HG03108 (cell line): ENCODE results near the gene ACO2.
"Not testable (repeated sequence)": the region's sequence is repeated elsewhere in the genome, so short reads cannot be mapped to it uniquely, and the experiment has no call there.

Source experiments
- ATAC-seq: cut with Tn5 transposase; IDR thresholded peaks from one replicate; pipeline ENCODE4 v1.9.1; 2021; ENCODE audit warnings: moderate library complexity; ENCODE audit not compliant: unreplicated experiment

ACO2 gene

DNA sequence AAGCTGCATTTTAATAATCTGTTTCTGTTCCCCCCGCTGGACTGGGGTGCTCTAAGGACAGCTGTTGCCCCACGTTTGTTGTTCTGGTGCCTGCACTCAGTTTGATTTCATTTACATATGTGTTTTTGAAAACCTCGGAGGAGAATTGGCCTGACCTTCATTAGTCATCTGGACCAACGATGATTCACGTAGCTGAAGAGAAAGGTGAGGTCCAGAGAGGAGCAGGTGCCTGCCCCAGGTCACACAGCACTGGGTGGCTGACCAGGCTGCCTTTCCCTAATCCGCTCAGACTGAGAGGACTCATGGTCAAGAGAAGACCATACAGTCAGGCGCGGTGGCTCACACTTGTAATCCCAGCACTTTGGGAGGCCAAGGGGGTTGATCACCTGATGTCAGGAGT, 95.6 kb downstream of the ACO2 start:
- no peak for ATAC-seq

DNA sequence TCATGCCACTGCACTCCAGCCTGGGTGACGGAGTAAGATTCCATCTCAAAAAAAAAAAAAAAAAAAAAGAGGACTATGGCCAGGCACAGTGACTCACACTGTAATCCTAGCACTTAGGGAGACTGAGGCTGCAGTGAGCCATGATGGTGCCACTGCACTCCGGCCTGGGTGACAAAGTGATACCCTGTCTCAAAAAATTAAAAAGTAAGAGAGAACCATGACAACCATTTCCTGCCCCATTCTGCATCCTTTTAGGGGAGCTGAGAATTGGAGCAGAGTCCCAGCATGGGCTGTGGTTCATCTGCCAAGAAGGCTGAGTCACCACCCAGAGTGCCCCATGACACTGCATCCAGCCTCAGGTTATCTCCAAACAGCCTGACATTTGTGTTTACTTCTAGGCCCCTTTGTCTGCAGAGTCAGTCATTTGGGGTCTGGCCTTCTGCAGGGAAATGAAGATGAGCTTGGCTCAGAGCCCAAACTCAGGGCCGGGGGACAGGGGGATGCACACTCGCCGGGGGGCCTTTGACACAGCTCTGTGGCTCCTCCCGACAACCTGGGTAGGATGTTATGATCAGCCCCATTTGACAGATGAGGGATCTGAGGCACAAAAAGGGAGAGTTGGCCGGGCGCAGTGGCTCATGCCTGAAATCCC, 96.6 kb downstream of the ACO2 start:
- no peak for ATAC-seq

DNA sequence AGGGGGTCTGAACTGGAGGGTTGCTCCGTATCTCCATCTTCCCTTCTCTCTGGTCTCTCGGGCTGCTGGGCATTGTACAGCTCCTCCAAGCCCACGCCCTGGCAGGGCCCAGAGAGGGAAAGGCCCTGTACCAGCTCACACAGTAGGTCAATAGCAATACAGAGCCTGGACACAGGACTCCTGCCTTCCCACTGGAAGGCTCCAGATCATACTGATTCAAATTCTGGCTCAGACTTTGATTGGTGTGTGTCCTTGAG, 98.5 kb downstream of the ACO2 start:
- no peak for ATAC-seq

DNA sequence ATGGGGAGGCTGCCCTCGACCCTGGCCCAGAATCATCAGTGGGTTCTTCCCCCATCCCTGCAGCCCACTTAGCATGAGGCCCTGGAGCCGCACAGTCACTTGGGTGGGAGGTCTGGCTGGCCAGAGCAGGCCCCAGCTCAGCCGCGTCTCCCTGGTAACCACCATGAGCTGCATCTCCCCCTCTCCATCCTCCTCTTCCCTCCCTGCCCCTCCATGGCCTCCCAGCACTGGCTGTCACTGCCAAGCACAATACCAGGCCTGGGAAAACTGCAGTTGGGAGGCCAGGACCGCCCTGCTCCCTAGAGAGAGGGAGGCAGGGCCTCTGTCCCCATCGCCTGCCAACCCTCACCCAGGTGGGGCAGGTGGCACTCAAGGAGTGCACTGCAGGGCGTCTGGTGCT, 99.9 kb downstream of the ACO2 start:
- no peak for ATAC-seq

DNA sequence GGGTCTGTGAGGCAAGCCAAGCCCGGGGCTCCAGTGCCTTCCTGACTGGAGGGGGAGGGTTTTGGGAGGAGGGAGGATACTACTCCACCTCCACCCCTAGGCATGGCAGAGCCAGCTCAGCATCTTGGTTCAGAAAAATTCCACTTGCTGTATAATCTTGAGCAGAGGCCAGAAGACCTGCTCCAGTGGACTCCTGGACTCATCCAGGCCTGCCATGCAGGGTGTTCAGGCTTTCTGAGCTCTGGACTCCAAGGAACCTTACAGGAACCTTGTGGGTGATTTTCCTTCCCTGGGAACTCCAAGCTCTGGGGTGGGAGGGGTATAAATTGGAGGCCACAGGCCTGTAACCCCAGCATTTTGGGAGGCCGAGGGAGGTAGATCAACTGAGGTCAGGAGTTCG, 101.3 kb downstream of the ACO2 start:
- no peak for ATAC-seq

DNA sequence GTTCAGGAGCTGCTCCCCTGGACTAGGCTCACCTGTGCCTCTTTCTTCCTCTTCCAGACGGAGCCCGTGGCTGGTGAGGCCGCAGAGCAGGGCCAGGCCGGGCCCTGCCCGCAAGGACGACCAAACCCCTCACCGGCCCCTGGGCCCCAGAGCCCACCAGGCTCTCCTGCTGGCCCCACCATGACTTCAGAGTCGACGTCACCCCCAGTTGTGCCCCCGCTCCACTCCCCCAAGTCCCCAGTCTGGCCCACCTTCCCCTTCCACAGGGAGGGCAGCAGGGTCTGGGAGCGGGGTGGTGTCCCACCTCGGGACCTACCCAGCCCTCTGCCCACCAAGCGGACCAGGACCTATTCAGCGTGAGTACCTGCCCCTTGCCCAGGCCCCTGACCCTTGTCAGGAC, 102.9 kb downstream of the ACO2 start:
- ATAC-seq: no peak

DNA sequence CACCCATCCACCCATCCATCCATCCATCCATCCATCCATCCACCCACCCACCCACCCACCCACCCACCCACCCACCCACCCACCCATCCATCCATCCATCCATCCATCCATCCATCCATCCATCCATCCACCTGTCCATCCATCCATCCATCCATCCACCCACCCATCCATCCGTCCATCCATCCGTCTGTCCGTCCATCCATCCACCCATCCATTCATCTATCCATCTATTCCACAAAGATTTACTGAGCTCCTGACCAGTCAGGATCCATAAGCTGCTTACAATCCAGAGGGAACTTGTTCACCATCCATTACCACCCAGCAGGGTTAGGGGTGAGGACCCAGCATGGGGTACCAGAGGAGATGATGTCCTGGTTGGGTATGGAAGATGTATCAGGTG, 103.4 kb downstream of the ACO2 start:
- ATAC-seq: not testable (repeated sequence)

DNA sequence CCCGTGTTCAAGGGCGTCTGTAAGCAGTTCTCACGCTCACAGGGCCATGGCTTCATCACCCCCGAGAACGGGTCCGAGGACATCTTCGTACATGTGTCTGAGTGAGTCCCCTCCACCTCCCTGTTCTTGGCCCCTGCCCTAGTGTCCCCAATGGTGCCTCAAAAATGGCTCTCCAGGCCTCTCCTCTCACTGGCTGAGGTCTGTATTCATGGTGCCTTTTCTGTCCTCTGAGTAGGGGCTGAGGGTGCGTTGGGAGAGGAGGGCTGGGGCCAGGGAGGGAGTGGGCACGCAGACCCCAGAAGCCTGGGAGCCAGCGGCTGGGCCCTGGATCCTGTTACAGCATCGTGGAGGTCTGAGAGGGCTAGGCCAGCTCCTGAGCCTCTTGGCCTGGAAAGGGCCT, 104.8 kb downstream of the ACO2 start:
- ATAC-seq: no peak

DNA sequence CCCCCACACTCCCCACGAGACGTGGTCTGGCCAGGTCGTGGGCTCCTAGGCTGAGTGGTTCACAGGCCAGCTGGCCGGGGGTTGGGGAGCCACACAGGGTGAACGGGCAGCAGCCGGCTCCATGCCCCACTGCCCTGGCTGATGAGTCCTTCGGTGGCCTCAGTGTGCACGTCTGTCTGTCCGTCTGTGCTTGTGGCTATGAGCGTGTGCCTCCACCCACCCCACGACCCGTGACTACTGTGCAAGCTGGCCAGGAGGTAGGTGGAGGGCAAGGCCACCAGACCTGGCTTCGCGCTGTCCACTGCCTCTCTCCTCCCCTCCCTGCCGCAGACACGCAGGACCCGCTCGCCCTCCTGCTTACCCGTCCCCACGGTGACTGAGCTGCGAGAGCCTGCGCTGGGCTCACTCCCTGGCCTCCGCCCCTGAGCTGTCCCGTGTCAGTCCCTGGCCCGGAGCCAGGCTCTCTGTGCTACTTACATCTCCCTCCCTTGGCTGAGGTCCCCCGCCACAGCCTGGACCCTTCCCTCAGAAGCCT, 106.0 kb downstream of the ACO2 start:
- ATAC-seq: no peak

DNA sequence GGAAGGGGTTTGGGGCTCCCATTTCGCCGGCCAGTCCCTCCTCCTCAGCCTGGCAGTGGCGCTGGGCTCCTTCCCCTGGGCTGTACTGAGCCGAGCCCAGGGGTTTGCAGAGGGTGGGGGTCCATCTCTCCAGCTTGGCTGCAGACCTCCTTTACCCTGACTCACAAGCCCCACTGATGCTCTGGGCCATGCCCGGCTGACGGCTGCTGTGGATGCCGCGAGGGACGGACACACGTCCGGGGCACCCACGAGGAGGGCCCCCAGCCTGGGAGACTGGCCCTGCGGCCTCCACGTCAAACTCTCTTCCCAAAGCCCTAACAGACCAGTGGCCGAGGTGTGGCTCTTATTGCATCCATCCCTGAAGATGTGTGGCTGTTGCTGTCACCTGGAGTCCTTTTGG, 106.6 kb downstream of the ACO2 start:
- no peak for ATAC-seq

DNA sequence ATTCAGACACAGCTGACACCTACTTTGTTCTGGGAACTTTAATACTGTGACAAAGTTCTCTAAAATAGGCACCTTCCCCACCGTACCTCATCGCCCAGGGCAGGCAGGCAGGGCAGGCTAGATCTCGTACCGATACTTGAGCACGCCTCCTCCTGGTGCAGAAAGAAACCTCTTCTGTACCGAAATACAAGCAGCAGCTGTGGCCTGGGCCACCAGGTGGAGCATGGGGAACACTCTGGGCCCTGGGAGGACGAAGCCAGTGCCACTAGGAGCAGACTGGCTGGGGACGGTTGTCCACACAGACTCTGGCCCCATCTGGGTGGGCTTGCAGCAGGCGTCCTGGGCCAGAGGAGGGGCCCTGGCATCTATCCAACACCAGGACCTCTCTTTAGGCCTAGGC, 108.0 kb downstream of the ACO2 start:
- ATAC-seq: no peak

DNA sequence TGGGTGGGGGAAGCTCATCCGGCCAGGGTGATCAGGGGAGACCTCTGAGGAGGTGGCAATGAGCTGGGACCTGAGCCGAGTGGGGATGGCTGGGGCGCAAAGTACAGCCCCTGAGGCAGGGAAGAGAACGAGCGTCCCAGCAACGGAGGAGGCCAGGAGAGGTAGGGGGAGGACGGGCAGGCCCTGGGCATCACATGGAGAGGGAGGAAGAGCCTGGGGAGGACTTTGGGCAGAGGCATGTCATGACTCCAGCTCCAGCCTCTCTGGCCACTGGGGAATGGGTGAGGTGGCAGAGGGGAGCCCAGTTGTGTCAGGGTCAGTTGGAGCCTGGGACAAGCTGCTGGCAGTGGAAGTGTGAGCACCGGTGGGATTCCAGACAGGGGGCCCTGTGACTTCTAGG, 109.2 kb downstream of the ACO2 start:
- no peak for ATAC-seq
